Activated CD8-positive, alpha-beta T cell treated with anti-CD3 and anti-CD28 coated beads for 36 hours (primary cell): ENCODE data around the gene ABCG8. TPM values are rescaled to one million over a fixed set of nuclear protein-coding genes. Genes with fewer than 3 reads are reported as not detected.

Experiments used
- ATAC-seq: fragments of 200-7000 bp; cut with Tn5 transposase; one replicate; pipeline ENCODE4 v1.10.0; 2021; ENCODE audit warnings: mild to moderate bottlenecking, moderate library complexity
- CTCF ChIA-PET: fragments of 350-600 bp; sonication (Branson Sonifier 250); formaldehyde crosslinking; loops from one replicate; lab custom pipeline; 2021; ENCODE audit warnings: antibody characterized with exemption; lab: Charles Lee
- POLR2A ChIA-PET: fragments of 350-600 bp; sonication (Branson Sonifier 250); formaldehyde crosslinking; loops from one replicate; lab custom pipeline; 2021; ENCODE audit warnings: antibody characterized with exemption; lab: Charles Lee
- DNase-seq: peaks from one replicate; pipeline ENCODE4 v3.0.0-alpha.2; 2020
- H3K27ac Mint-ChIP-seq: one replicate; pipeline ENCODE4 v1.8.0; 2021; ENCODE audit warnings: mild to moderate bottlenecking, mixed read lengths
- H3K27me3 Mint-ChIP-seq: one replicate; pipeline ENCODE4 v1.8.0; 2021; ENCODE audit warnings: mixed read lengths
- H3K36me3 Mint-ChIP-seq: one replicate; pipeline ENCODE4 v1.8.0; 2021; ENCODE audit warnings: low read depth, mixed read lengths
- H3K4me1 Mint-ChIP-seq: one replicate; pipeline ENCODE4 v1.8.0; 2021; ENCODE audit warnings: low read depth, mixed read lengths
- H3K4me3 Mint-ChIP-seq: one replicate; pipeline ENCODE4 v1.8.0; 2021; ENCODE audit warnings: mild to moderate bottlenecking, moderate library complexity, mixed read lengths
- H3K9me3 Mint-ChIP-seq: one replicate; pipeline ENCODE4 v1.8.0; 2021; ENCODE audit warnings: mixed read lengths
- intact Hi-C: fragments of 100-400 bp; cut with micrococcal nuclease; formaldehyde crosslinking; loops from one replicate; pipeline ENCODE4 v1.10.0; 2022
- total RNA-seq, 2 experiments: library from RNA; stranded (reverse); gene quantifications; one replicate each; pipeline ENCODE4 v1.2.3, GENCODE V29; 2021
- TF ChIP-seq, protein P1 (sequence below): fragments of 200-600 bp; IDR thresholded peaks from one replicate; pipeline ENCODE4 v1.8.0; 2022; ENCODE audit warnings: antibody characterized with exemption, mild to moderate bottlenecking

Gene ABCG8
- total RNA-seq, 2 experiments from 2014 or later: not detected

- DNase-seq (no peak), ATAC-seq (no peak)
- Mint-ChIP-seq H3K9me3 (no peaks in the 10 kb centered on the region), H3K4me1 (no peaks in the 10 kb centered on the region), H3K27ac (no peak overlapping the region), H3K27me3 (no peaks in the 10 kb centered on the region), H3K4me3 (no peak overlapping the region), H3K36me3 (peaks cover 67% of the 10 kb centered on the region)
- ChIA-PET POLR2A (no interaction called here), CTCF (no interaction called here)
- intact Hi-C loops: no loop called here
- TF ChIP-seq, protein P1, sequence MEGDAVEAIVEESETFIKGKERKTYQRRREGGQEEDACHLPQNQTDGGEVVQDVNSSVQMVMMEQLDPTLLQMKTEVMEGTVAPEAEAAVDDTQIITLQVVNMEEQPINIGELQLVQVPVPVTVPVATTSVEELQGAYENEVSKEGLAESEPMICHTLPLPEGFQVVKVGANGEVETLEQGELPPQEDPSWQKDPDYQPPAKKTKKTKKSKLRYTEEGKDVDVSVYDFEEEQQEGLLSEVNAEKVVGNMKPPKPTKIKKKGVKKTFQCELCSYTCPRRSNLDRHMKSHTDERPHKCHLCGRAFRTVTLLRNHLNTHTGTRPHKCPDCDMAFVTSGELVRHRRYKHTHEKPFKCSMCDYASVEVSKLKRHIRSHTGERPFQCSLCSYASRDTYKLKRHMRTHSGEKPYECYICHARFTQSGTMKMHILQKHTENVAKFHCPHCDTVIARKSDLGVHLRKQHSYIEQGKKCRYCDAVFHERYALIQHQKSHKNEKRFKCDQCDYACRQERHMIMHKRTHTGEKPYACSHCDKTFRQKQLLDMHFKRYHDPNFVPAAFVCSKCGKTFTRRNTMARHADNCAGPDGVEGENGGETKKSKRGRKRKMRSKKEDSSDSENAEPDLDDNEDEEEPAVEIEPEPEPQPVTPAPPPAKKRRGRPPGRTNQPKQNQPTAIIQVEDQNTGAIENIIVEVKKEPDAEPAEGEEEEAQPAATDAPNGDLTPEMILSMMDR: no peak
These were observed 50.6 kb downstream of the ABCG8 start for GRCh38 chr2:43889416-43889815.

- H3K9me3 Mint-ChIP-seq: no peaks in the 10 kb centered on the region
- POLR2A ChIA-PET: no interaction called here
- no peak overlapping the region for H3K27ac Mint-ChIP-seq
- H3K36me3 Mint-ChIP-seq: peaks cover 75% of the 10 kb centered on the region
- CTCF ChIA-PET: no interaction called here
- no peak for ATAC-seq
- H3K4me3 Mint-ChIP-seq: no peak overlapping the region
- no peaks in the 10 kb centered on the region for H3K4me1 Mint-ChIP-seq
- intact Hi-C loops: no loop called here
- no peaks in the 10 kb centered on the region for H3K27me3 Mint-ChIP-seq
- DNase-seq: no peak
- TF ChIP-seq, protein P1: no peak
These were observed 52.1 kb downstream of the ABCG8 start for GRCh38 chr2:43890855-43891254.

GRCh38 chr2:43894743-43895142 is 56.0 kb downstream of the ABCG8 start:
- H3K36me3 Mint-ChIP-seq: peaks cover 65% of the 10 kb centered on the region

DNA sequence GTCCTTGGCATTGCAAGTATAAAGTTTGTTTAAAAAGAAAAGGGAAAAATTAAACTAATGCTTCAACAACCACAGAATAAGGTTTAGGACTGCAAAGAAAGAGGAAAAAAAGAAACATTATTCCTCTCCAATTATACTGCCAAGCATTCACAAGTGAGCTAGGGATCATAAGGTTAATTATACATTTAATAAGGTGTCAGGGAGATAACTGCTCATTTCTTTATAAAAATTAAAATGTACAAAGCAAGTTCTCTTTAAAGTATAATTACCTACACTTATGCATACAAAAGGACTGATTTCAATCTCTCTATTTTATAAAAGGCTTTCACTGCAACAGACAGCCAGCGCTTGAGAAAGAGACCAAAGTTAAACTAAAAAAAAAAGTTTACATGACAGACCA is 58.1 kb downstream of the ABCG8 start:
- Mint-ChIP-seq H3K36me3 (peaks cover 56% of the 10 kb centered on the region), H3K4me1 (no peaks in the 10 kb centered on the region), H3K4me3 (no peak overlapping the region), H3K9me3 (no peaks in the 10 kb centered on the region), H3K27me3 (no peaks in the 10 kb centered on the region), H3K27ac (no peak overlapping the region)
- TF ChIP-seq, protein P1: no peak
- no peak for ATAC-seq
- intact Hi-C loops: no loop called here
- DNase-seq: no peak
- POLR2A ChIA-PET: interaction anchor here (0.6 kb wide), 1 partner anchor 115 kb away, joined by 4 read pairs; no protein-coding TSS in a partner anchor
- CTCF ChIA-PET: no interaction called here

More at GRCh38 chr2:43894743-43895142, 56.0 kb downstream of the ABCG8 start:
- no peaks in the 10 kb centered on the region for H3K4me1 Mint-ChIP-seq
- no peak for ATAC-seq
- ChIA-PET CTCF (interaction anchor here (1.0 kb wide), 1 partner anchor 17 kb away, joined by 5 read pairs; no protein-coding TSS in a partner anchor), POLR2A (no interaction called here)
- no peak overlapping the region for H3K4me3 Mint-ChIP-seq
- H3K27ac Mint-ChIP-seq: no peak overlapping the region
- no peaks in the 10 kb centered on the region for H3K27me3 Mint-ChIP-seq
- intact Hi-C loops: no loop called here
- no peak for DNase-seq
- no peaks in the 10 kb centered on the region for H3K9me3 Mint-ChIP-seq
- TF ChIP-seq, protein P1: no peak

GRCh38 chr2:43897492-43897891 is 58.7 kb downstream of the ABCG8 start:
- no peaks in the 10 kb centered on the region for H3K9me3 Mint-ChIP-seq
- H3K36me3 Mint-ChIP-seq: peaks cover 54% of the 10 kb centered on the region
- ChIA-PET CTCF (interaction anchor here (0.9 to 1.3 kb wide), 2 partner anchors 41 to 43 kb away, joined by 3 read pairs; no protein-coding TSS in a partner anchor), POLR2A (interaction anchor here (0.6 kb wide), 1 partner anchor 115 kb away, joined by 4 read pairs; no protein-coding TSS in a partner anchor)
- ATAC-seq (no peak), DNase-seq (no peak)
- H3K27ac Mint-ChIP-seq: no peak overlapping the region
- H3K4me1 Mint-ChIP-seq: no peaks in the 10 kb centered on the region
- intact Hi-C loops: no loop called here
- H3K27me3 Mint-ChIP-seq: no peaks in the 10 kb centered on the region
- TF ChIP-seq, protein P1: no peak
- H3K4me3 Mint-ChIP-seq: no peak overlapping the region
